ENCODE measurements around the gene ARSB. TPM values are rescaled to one million over a fixed set of nuclear protein-coding genes. Genes with fewer than 3 reads are reported as not detected.

ARSB gene
- total RNA-seq, result 9.7 TPM
- long read RNA-seq, full-length matches to known transcripts, result 8 of 18 reads
- long read RNA-seq, partial matches to known transcripts, result 8 of 18 reads
- long read RNA-seq, other reads (novel, unspliced or antisense), result 2 of 18 reads

DNA sequence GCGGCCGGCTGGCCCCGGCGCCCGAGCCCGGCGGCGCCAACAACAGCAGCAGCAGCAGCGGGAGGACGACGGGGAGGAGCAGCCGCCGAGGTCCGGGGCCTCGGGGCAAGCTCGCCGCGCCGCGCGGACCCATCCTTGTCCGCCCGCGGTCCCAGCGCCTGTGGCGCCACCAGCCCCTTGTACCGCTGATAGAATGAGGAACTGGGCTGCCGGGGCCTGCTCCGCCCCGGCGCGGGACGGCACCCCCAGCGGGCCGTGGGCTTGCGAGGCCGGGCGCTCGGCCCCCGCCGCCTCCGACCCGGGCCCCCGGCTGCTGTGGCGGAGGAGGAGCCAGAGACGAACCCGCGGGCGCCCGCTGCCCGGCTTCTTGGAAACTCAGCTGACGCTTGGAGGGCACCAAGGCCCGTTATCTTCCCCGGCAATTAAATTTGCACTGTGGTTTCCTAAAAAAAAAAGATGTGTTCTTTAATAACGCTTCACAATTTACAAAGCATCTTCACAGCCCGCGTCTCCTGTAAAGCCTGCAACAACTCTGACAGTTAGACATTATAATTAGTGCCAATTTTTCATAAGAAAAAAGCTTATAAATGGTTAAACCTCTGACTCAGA, at the start of gene ARSB:
Gene ARSB, minus strand, starts transcription at position 195 of the 609 bp plus-strand sequence. Its CDS starts 62 bp downstream, at position 133.
- intact Hi-C loops (cut with DNase I), result no loop called here
- peak; percentile 73 for DNase-seq
- ATAC-seq (ENCODE audit: poor library complexity), result peak; percentile 68

DNA sequence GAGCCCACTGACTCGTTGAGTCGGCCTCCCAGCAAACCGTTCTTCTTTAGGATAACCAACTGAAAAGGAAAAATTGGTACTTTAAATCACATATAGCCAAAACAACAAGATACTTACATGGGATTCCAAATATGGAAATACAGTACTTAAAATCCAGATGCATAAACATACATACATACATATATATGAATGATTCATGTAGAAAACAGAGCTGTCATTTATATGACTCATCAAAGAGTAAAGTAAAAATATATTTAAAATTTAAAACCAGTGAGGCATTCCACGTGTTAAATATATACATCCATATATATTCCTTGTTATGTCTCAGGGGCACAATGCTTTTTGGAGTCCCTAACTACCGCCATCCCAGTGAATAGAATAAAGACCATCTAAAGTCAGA, 47.7 kb upstream of the ARSB start:
- intact Hi-C loops (cut with DNase I), result loop anchor here (5.0 kb wide), 1 partner anchor 85 kb away; no protein-coding TSS in a partner anchor
- no peak for DNase-seq
- no peak for ATAC-seq (ENCODE audit: poor library complexity)

- ATAC-seq (ENCODE audit: poor library complexity) (no peak), DNase-seq (no peak)
- intact Hi-C loops (cut with DNase I), result loop anchor here (5.0 kb wide), 1 partner anchor 85 kb away; no protein-coding TSS in a partner anchor
Measured at GRCh38 chr5:79032031-79032695, 47.1 kb upstream of the ARSB start.

DNA sequence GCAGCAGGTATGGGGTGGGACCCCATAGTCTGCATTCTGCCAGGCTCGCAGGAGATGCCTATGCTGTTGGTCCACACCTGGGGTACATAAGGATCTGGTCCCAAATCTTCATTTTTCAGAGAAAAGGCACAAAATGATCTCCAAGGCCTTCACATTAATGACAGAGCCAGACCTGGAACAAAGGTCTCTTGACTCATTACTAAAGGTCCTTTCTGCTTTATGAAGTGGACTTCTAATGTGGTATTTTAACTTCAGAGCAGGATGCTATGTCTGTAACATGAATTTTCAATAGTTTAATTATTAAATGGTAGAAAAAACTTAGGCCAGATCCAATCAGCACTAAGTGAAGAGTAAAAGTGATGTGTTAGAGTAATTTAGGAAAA, 46.4 kb upstream of the ARSB start:
- no peak for ATAC-seq (ENCODE audit: poor library complexity)
- no peak for DNase-seq
- intact Hi-C loops (cut with DNase I), result loop anchor here (5.0 kb wide), 1 partner anchor 86 kb away; no protein-coding TSS in a partner anchor

DNA sequence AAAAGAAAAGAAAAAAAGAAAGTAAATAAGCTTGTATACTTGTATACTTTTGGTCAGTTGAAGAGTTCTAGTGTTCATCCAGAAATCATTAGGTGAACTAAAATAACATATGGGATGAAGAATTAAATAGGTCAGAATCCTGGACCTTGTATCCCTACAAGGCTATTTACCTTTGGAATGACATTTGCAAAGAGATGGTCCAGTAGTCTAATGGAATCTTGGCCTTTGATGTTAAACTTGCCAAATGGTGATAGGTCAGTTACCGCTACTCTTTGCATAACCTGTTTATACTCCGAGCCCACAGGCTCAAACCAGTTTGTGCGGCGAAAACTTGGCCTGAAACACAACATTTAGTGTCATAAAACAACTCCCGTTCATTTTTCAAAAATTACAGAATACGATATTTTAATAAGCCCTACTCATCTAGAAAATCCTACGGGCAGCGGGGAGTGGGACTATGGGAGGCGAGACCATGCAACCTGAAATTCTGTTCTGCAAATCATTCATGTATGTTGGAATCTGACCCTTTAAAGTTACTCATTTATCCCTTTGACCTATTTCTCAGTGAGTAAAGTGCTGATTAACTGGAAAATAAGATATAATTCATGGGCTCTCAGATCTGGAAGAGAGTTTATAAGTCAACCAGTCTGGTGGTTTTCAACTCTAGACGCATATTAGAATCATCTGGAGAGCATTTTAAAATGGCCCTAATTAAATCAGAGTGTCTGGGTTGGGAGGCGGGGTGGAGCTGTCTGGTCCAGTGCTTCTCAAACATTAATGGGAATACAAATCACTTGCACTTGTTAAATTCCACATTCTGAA, 45.8 kb upstream of the ARSB start:
- ATAC-seq (ENCODE audit: poor library complexity), result no peak
- intact Hi-C loops (cut with DNase I), result loop anchor here (5.0 kb wide), 1 partner anchor 86 kb away; no protein-coding TSS in a partner anchor
- DNase-seq, result no peak

- peak; percentile 87 for ATAC-seq (ENCODE audit: poor library complexity)
- intact Hi-C loops (cut with DNase I), result loop anchor here (2.0 to 5.0 kb wide), 2 partner anchors 82 to 108 kb away; no protein-coding TSS in a partner anchor
- peak; percentile 62 for DNase-seq
Measured at GRCh38 chr5:79025054-79025472, 40.0 kb upstream of the ARSB start.

GRCh38 chr5:79023947-79024346, 38.8 kb upstream of the ARSB start:
- intact Hi-C loops (cut with DNase I), result loop anchor here (2.0 kb wide), 1 partner anchor 109 kb away; no protein-coding TSS in a partner anchor
- ATAC-seq (ENCODE audit: poor library complexity), result no peak
- DNase-seq, result no peak

DNA sequence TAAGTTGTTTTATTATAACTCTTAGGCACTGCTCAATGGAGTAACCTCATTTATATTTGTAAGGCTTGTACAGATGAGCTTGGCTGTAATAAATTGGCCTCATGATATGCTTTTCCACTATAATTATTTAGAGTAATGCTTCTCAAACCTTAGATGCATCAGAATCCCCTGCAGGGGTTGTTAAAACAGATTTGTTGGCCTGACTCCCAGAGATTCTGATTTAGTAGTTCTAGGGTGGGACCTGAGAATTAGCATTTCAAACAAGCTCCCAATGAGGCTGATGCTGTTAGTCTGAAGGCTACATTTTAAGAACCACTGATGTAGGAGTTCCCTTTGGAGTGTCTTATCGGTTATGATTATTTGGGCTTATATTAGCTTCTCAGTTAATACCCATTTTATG, 38.2 kb upstream of the ARSB start:
- intact Hi-C loops (cut with DNase I), result no loop called here
- DNase-seq (no peak), ATAC-seq (ENCODE audit: poor library complexity) (no peak)

DNA sequence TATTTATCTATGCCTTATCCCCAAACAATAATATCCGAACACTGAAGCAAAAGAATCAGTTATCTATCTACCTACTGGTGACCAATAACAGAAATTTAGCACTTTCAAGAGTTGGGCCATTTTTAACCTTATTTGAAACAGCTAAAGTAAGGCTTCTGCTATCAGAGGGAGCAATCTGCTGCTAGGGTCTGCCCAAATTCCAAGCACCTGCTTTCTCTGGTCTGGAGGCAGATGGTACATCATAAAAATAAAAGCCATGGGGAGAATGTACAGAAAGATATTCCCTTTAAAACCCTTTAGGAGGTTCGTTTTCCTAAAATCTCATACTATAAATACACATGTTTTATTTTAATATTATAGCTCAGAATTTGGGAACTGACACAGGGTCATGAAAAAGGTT, 37.7 kb upstream of the ARSB start:
- intact Hi-C loops (cut with DNase I), result no loop called here
- DNase-seq (no peak), ATAC-seq (ENCODE audit: poor library complexity) (no peak)

GRCh38 chr5:79021753-79022152, 36.6 kb upstream of the ARSB start:
- DNase-seq (no peak), ATAC-seq (ENCODE audit: poor library complexity) (no peak)
- intact Hi-C loops (cut with DNase I), result no loop called here

DNA sequence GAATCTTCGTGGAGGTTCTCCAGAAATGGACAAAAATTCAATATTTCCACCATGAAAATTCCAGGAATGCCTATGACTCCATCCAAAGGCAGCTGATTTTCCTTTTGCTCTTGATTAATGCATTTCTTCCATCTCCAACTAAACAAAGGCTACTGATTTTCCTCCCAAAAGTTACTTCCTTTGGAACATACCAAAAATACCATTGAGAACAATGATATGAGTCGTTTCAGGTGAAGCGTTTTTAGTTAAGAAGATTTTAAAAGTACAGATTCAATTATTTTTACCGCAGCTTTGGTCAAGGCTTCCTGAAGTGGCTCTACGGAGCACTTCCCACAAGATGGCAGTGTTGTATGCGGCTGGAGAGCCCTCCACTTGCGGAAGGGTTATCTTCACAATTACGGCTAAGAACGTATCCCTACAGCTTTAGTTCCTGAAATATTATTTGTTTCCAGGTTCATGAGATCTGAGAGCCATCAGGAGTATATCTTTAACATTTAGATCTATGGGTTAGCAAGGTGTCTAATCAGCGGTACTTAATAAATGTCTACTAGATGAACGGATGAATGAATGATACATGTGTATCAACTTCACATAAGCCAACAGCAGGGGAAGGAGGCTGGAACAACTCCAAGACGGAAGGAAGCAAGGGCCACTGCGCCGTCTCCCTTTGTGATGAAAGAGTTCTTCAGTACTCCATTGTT, 35.9 kb upstream of the ARSB start:
- ATAC-seq (ENCODE audit: poor library complexity) (peak; percentile 88), DNase-seq (peak; percentile 53)
- intact Hi-C loops (cut with DNase I), result no loop called here

- ATAC-seq (ENCODE audit: poor library complexity), result no peak
Measured at GRCh38 chr5:79014631-79015030, 29.5 kb upstream of the ARSB start.

DNA sequence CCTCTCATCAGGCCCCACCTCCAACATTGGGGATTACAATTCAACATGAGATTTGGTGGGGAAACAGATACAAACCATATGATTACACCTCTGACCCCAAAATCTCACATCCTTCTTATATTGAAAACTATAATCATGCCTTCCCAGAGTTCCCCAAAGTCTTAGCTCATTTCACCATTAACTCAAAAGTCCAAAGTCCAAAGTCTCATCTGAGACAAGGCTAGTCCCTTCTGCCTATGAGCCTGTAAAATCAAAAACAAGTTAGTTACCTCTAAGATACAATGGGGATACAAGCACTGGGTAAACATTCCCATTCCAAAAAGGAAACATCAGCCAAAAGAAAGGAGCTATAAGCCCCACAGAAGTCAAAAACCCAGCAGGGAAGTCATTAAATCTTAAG, 26.8 kb upstream of the ARSB start:
- intact Hi-C loops (cut with DNase I), result no loop called here
- DNase-seq, result no peak
- no peak for ATAC-seq (ENCODE audit: poor library complexity)

More at GRCh38 chr5:79014631-79015030, 29.5 kb upstream of the ARSB start:
- no peak for DNase-seq
- intact Hi-C loops (cut with DNase I), result no loop called here

DNA sequence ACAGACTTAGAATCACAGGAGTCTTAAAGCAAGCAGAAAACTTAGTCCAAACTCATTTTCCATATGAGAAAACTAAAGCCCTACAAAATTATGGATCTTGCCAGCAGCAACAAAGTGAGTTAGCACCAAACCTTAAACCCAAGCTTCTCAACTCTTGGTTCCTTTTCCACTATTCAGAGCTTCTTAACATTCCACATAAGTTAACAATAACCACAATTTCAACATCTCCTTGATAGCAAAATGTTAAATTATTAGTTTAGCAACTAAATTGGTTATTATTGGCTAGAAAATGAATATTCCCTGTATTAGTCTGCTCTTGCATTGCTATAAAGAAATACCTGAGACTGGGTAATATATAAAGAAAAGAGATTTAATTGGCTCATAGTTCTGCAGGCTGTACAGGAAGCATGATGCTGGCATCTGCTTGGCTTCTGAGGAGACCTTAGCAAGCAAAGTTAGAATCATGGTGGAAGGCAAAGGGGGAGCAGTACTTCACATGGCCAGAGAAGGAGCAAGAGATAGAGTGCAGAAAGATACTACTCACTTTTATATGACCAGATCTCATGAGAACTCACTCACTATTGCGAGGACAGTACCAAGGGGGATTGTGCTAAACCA, 26.2 kb upstream of the ARSB start:
- DNase-seq (no peak), ATAC-seq (ENCODE audit: poor library complexity) (no peak)
- intact Hi-C loops (cut with DNase I), result no loop called here

GRCh38 chr5:79008362-79008761, 23.3 kb upstream of the ARSB start:
- intact Hi-C loops (cut with DNase I), result no loop called here
- DNase-seq (no peak), ATAC-seq (ENCODE audit: poor library complexity) (no peak)

GRCh38 chr5:79007872-79008271, 22.8 kb upstream of the ARSB start:
- ATAC-seq (ENCODE audit: poor library complexity), result no peak
- intact Hi-C loops (cut with DNase I), result no loop called here
- DNase-seq, result no peak

- DNase-seq, result no peak
- ATAC-seq (ENCODE audit: poor library complexity), result no peak
- intact Hi-C loops (cut with DNase I), result no loop called here
Measured at GRCh38 chr5:79005936-79006631, 21.0 kb upstream of the ARSB start.

- DNase-seq (no peak), ATAC-seq (ENCODE audit: poor library complexity) (no peak)
- intact Hi-C loops (cut with DNase I), result no loop called here
Measured at GRCh38 chr5:79005151-79005550, 20.0 kb upstream of the ARSB start.

All from Right ventricle myocardium superior (tissue), 1 donor.